ENCODE measurements around the gene CRIP3.
"Not testable (repeated sequence)": the region's sequence is repeated elsewhere in the genome, so short reads cannot be mapped to it uniquely, and the experiment has no call there.

CRIP3 gene

DNA sequence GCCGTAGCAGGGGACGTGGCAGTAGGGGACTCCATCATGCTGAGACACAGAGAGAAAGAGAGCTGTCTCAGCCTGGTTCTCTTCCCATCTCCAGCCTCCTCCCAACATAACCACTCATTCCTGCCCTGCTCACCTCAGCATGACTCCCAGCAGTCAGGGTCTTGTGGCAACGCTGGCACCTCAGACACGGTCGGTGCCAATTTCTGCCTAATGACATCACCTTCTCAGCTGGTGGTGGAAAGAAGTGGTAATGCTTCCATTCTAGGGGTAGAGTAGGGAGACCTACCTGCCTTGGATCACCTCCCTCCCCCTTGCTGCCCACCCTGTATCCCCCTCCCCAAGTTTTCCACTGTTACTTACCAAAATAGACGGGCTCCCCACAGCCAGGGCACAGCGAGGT is 2.5 kb downstream of the CRIP3 start:
- no peak for DNase-seq

DNA sequence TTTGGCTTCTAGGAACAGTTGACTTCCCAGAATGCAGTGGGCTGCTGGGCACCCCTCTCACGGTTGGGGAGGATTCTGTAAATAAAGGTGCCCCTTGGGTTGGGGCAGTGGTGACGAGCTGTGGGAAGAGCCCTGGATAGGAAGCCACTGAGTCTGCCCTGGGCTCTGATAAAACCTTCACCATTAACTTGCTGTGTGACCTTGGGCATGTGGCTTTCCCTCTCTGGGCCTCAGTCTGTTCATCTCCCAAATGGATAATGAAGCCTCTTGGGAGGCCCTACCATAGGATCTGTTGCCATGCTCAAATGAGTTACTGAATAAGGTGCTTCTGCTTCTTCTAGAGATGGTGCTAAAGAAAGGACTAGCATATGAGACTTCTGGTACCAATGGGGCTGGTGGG is 3.7 kb downstream of the CRIP3 start:
- no peak for DNase-seq

DNA sequence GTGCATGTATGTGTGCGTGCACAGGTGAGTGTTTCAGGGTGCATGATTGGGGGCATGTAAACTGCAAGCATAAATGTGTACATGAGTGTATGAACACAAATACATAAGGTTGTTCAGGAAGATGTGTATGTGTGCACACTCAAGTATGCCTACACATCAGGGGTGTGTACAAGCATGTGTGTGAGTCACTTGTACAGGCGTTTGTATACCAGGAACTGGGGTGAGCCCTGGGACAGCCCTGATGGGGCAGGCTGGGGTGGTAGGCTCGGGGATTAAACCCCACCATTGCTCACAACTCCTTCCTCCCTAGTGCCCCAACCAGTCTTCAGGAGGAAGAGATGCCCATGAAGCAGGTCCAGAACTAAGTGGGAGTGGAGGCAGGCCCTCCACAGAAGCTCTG is 4.3 kb downstream of the CRIP3 start:
- DNase-seq, result no peak

DNA sequence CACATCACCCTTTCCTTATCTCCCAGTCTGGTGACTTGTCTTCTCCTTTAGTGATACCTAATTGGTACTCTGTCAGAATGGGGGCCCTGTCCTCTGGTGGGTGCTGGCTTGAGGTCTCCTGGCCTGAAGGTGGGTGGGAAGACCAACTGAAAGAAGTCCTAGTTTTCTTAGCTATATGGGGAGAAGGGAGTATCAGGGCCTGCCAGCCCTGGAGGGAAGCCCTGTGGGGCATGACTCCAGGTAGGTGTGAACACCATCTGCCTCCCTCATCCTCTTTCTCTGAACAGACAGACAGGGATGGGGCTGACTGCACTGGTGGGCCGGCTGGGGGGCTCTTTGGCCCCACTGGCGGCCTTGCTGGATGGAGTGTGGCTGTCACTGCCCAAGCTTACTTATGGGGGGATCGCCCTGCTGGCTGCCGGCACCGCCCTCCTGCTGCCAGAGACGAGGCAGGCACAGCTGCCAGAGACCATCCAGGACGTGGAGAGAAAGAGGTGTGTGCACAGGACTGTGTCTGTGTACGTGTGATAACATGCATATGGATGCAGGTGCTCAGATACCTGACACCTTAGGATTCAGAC is 4.8 kb downstream of the CRIP3 start:
- DNase-seq, result no peak

DNA sequence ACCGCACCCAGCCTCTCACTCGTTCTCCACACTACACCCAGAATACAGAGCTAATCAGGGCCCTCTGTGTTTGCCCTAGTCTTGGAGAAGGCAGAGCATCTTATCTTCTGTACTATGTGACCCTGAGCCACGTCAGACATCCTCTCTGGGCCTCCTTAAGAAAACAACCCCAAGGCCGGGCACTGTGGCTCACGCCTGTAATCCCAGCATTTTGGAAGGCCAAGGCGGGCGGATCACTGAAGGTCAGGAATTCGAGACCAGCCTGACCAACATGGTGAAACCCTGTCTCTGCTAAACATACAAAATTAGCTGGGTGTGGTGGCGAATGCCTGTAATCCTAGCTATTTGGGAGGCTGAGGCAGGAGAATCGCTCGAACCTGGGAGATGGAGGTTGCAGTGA is 5.6 kb downstream of the CRIP3 start:
- not testable (repeated sequence) for DNase-seq

DNA sequence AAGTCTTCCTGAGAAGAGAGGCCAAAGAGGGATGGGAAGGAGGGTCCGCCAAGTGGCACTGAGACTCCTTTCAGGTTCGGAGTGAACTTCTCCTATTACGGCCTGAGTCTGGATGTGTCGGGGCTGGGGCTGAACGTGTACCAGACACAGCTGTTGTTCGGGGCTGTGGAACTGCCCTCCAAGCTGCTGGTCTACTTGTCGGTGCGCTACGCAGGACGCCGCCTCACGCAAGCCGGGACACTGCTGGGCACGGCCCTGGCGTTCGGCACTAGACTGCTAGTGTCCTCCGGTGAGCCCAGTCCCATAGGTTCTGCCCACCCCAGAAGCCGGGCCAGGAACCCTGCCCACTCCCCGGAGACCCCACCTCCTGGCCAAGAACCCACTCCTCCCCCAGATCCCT is 6.5 kb downstream of the CRIP3 start:
- no peak for DNase-seq

DNA sequence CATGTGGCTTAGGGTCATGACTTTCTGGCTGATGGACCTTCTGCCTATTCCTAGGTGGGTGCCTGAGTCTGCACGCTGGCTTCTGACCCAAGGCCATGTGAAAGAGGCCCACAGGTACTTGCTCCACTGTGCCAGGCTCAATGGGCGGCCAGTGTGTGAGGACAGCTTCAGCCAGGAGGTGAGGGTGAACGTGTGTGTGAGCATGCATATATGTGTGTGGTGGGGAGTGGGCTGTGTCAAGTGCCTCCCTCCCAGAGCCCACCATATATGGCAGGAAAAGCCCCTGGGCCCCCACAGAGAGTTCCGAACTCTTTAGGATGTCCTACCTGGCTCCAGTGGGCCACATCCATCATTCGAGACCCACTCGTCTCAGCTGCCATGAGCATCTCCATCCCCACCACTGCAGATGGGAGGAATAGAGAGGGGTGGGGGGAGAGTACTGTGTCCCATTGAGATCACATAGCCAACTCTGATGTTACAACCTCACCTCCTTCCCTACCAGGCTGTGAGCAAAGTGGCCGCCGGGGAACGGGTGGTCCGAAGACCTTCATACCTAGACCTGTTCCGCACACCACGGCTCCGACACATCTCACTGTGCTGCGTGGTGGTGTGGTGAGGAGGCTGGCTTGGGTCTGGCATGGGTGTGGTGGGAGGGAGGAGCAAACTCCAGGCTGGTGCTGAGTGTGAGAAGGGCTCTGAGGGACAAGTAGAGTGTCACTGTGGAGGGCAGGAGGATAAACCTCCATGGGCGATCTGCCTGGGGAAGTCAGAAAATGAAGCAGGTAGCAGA is 7.3 kb downstream of the CRIP3 start:
- DNase-seq, result no peak

DNA sequence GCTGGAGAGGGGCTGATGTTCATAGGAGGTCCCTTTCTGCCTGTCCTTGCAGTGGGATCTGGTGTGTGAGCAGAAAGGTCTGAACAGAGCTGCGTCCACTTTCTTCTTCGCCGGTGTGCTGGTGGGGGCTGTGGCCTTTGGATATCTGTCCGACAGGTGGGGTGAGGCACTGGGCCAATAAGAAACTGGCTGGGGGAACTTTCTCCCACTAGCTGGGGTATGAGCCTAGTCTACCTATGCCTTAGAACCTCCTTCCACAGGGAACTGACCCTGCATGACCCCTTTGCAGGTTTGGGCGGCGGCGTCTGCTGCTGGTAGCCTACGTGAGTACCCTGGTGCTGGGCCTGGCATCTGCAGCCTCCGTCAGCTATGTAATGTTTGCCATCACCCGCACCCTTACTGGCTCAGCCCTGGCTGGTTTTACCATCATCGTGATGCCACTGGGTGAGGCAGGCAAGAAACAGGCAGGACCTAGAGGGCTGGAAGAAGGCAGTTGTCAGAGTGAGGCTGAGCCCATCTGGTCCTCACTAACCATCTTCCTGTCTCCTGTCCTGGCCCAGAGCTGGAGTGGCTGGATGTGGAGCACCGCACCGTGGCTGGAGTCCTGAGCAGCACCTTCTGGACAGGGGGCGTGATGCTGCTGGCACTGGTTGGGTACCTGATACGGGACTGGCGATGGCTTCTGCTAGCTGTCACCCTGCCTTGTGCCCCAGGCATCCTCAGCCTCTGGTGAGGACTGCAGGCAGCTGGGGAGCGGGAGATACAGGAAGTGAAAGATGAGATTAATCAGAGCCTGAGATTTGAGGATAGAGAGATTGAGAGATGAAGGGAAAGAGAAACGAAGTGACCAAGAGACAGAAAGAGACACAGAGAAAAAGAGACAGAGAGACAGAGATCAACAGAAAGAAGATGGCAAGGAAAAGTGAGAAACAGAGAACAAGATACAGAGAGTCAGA is 9.0 kb downstream of the CRIP3 start:
- no peak for DNase-seq

DNA sequence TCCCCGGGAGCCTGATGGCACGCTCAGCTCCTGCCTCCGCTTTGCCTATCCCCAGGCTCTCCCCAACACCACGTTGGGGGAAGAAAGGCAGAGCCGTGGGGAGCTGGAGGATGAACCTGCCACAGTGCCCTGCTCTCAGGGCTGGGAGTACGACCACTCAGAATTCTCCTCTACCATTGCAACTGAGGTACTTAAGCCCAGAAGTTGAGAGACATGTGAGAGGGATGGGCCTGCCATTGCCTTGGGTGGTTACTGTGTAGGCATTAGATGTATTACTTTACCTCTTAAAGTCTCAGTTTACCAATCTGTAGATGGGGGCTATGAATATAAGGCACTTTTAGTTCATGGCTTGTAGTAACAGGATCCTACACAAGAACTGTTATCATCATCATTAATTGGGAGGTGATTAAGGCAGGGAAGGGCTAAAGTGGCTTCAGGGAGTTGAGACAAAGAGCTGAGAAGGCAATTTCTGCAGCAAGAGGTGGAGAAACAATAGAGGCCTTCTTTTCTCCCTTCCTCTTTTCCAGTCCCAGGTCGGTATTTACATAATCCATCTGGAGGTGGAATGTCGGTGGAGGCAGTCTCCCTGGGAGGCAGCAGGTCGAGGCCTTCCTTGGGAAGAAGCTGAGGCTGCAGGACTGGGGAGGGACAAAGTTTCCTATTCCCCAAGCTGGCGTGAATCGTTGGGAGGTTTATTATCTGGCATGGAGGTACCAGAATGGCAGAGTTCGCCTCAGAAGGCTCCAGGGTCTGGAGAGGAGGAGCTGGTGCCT is 9.9 kb downstream of the CRIP3 start:
- DNase-seq, result no peak

DNA sequence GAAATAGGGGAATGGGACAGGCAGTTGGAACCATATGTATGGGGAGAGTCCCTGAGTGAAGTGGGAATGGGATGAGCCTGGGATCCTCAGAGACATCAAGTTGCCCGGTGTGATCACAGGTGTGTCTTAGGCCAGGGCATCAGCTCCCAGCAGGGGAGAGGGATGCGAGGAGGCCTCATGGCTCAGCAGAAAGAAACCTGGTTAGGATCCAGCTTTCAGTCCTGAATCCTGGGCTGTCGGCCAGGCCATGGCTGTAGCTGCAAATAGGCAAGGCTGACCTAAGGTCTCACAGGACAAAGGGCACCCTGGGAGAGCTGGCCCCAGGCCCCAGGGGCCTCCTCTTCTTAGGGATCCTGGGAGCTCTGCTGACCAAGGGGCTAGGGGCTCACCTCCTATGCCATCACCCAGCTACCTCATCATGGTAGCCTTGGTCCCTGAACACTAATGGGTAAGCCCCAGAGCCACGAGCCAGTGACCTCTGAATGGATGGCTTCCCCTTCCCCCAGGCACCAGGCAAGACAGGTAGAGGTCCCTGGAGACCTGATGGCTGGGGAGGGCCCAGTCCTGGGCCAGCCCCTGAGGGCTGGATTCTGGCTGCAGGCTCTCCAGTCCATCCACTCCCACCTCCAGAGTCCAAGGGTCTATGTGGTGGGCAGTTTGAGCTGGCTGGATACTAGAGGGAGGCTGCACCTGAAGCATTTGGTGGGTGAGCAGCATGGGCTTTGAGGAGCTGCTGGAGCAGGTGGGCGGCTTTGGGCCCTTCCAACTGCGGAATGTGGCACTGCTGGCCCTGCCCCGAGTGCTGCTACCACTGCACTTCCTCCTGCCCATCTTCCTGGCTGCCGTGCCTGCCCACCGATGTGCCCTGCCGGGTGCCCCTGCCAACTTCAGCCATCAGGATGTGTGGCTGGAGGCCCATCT is 10.7 kb downstream of the CRIP3 start, which contains the start of gene SLC22A7:
Gene SLC22A7 (plus strand): TSS at position 617 of the 921 bp plus-strand sequence. CDS start 99 bp downstream, at position 716.
- no peak for DNase-seq

DNA sequence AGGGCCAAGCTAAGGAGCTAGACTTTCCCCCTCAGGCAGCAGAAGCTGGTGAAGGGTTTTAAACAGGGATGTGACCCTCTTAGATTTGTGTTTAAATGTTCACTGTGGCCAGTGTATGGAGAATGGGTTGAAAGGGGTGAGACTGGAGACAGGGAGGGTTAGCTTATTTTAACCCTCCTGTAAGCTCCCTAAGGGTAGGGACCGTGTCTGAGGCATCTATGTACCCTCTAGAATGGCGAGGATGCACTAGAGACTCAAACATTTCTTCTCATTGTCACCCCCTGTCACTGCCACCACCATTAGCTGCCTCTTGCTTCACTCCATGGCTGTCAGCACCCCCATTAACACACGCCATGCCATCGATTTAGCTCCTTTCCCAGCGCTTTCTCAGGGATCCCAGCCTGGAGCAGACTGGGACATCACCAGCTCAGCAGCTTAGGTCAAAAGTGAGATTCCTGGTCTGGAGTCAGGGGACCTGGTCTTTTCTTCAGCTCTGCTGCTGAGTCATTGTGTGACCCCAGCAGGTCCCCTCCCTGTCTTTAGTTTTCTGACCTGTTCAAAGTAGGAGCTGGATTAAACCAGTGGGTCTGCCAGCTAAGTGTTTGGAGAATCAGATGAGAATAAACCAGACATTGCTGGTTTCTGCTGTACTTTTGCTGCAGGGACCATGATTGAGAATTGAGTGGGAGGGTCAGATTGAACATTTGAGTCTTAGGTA is 11.7 kb downstream of the CRIP3 start:
- DNase-seq, result no peak

DNA sequence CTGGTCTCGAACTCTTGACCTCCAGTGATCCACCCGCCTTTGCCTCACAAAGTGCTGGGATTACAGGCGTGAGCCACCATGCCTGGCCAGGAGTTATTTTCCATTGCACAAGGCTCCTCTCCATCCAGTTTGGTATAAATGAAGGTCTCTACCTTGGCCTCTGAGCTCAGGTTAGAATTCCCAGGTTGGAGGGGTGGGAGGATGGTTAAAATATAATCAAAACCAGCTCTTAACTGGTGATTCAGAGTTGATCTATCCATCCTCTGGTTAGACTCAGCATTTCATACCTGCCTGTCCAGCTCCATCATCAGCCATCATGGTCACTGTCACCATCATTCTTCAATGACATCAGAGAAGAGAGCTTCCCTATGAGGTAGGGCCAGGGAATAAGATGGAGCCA is 13.2 kb downstream of the CRIP3 start:
- no peak for DNase-seq

DNA sequence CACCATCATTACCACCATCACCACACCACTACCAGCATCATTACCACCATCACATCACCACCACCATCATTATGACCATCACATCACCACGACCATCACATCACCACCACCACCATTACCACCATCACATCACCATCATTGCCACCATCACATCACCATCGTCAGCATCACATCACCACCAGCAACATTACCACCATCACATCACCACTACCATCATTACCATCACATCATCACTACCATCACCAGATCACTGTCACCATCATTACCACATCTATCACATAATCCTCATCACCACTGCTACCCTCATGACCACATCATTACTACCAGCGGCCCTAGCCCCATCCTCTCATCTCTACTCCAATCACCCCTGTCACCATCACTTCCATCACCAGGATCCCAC is 14.1 kb downstream of the CRIP3 start:
- DNase-seq, result no peak

DNA sequence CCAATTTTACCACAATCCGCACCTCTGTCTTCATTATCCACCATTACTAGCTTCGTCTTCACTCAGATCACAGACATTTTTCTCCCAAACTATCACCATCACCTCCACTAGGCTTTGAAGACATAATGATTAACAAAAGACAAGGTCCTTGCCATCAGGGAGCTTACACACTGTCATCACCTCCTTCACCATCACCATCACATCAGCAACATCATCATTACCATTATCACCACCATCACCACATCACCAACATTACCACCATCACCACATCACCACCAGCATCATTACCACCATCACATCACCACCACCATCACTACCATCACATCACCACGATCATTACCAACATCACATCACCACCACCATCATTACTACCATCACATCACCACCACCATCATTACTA is 14.9 kb downstream of the CRIP3 start:
- no peak for DNase-seq

DNA sequence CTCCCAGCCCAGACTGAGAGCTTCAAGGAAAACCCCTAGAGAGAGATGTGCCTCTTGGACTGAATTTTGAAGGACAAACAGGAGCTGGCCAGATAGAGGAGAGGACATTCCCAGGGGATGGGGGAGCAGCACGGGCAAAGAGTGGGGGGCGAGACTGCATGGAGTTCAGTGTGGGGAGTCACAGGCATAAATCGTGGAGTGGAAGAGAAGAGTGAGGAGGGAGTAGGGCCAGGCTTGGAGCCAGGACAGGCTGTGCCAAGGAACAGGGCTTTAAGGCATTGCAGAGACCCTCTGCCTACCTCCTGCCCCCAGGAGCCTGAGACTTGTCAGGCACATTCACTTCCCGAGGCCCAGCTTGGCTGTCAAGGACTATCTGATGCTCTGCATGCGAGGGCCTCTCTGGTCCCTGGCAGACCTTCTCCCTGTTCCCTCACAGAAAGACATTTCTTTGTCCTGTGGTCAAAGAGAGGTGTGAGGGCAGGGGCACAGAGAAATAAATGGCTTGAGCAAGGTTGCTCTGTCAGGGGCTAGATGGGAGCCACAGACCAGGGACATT is 15.8 kb downstream of the CRIP3 start:
- no peak for DNase-seq

DNA sequence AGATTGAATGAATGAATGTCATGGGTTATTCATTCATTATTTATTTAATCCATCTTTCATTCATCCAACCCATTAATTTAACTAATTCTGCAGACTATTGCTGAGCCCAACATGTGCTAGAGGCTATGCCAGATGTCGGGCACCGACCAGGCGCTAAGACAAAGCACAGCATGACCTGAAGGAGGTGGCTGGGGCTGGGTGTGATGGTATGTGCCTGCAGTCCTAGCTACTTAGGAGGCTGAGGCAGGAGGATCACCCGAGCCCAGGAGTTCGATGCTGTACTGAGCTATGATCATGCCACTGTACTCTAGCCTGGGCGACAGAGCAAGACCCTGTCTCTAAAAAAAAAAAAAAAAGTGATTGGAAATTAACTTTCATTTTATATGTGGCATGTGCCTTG is 16.3 kb downstream of the CRIP3 start:
- DNase-seq, result no peak

DNA sequence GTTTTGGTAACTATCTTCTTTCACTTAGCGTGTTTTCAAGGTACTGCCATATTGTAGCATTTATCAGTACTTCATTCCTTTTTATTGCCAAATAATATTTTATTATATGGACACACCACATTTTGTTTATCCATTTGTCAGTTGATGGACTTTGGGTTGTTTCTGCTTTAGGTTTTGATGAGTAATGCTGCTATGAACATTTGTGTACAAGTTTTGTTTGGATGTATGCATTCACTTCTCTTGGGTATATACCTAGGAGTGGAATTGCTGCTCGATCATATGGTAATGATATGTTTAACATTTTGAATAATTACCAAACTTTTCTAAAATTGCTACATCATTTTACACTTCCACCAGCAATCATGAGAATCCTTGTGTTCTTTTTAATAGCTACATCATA is 16.9 kb downstream of the CRIP3 start:
- no peak for DNase-seq

DNA sequence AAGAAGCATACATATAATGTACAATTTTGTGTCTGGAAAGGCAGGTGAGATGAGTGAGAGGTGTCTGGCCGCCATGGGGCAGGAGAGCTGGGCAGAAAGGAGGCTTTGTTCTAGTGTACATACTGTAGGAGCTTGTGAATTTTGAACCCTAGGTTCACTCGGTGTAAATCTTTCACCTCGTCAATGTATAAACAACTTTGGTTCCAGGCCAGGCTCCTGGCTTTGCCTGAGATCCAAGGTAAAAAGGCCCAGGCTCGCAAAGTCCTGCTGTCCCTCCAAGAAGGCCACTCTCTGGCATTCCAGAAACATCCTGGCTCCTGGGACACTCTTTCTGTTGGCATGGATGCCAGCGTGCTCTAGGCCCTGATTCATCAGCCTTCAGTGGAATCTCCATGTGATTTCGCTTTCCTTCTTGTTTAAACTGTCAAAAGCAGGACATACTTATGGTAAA is 17.7 kb downstream of the CRIP3 start:
- no peak for DNase-seq

DNA sequence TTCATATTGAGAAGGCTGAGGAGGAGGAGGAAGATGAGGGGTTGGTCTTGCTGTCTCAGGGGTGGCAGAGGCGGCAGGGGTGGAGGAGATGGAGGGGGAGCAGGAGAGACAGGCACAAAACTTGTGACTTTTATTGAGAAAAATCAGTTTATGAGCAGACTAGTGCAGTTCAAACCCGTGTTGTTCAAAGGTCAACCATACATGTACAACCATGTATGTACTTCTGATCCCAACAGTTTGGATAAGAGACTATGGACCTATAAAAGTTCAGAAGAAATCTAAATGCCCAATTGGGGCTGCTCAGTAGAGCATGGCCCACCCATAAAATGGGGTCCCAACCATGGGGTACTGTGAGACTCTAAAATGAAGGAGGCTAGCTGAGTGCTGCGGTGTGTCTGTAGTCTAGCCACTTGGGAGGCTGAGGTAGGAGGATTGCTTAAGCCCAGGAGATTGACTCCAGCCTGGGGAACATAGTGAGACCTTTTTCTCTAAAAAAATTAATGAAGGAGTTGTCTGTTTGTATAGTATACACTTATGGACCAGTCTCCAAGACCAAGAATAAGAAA is 18.2 kb downstream of the CRIP3 start:
- DNase-seq, result no peak
